ENCODE data around the gene ZNF473.
"Not testable (repeated sequence)": the region's sequence is repeated elsewhere in the genome, so short reads cannot be mapped to it uniquely, and the experiment has no call there.

GRCh38 chr19:50079014-50079413 is 53.2 kb downstream of the ZNF473 start:
- TF ChIP-seq, protein P1, sequence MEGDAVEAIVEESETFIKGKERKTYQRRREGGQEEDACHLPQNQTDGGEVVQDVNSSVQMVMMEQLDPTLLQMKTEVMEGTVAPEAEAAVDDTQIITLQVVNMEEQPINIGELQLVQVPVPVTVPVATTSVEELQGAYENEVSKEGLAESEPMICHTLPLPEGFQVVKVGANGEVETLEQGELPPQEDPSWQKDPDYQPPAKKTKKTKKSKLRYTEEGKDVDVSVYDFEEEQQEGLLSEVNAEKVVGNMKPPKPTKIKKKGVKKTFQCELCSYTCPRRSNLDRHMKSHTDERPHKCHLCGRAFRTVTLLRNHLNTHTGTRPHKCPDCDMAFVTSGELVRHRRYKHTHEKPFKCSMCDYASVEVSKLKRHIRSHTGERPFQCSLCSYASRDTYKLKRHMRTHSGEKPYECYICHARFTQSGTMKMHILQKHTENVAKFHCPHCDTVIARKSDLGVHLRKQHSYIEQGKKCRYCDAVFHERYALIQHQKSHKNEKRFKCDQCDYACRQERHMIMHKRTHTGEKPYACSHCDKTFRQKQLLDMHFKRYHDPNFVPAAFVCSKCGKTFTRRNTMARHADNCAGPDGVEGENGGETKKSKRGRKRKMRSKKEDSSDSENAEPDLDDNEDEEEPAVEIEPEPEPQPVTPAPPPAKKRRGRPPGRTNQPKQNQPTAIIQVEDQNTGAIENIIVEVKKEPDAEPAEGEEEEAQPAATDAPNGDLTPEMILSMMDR (IDR thresholded peaks at IDR 0.05; ENCODE audit: low read depth, low read length) = not testable (repeated sequence)
- not testable (repeated sequence) for TF ChIP-seq POLR2A (IDR thresholded peaks at IDR 0.05; ENCODE audit: extremely low read depth, insufficient read length); MYC (IDR thresholded peaks at IDR 0.05; ENCODE audit: low read depth, low read length)

Measured in NB4 (cell line).